HUES64 (cell line): Measurements from ENCODE around the gene STK17A.
"Not testable (repeated sequence)": the region's sequence is repeated elsewhere in the genome, so short reads cannot be mapped to it uniquely, and the experiment has no call there.

Experiments used
- H3K27ac ChIP-seq: 2 replicates; pipeline ENCODE4 v1.7.0; 2013; ENCODE audit warnings: low read depth, low read length, inconsistent platforms
- H3K27me3 ChIP-seq: 2 replicates; pipeline ENCODE4 v1.6.1; 2013; ENCODE audit warnings: mild to moderate bottlenecking, low read length; ENCODE audit not compliant: insufficient read depth
- H3K36me3 ChIP-seq: 2 replicates; pipeline ENCODE4 v1.6.1; 2013; ENCODE audit warnings: mild to moderate bottlenecking, low read length; ENCODE audit not compliant: insufficient read depth
- H3K4me1 ChIP-seq: 2 replicates; pipeline ENCODE4 v1.6.1; 2013; ENCODE audit warnings: mild to moderate bottlenecking, low read length, moderate library complexity; ENCODE audit not compliant: insufficient read depth
- H3K4me3 ChIP-seq: 2 replicates; pipeline ENCODE4 v1.5.1; 2013; ENCODE audit warnings: mild to moderate bottlenecking, low read length, moderate library complexity
- H3K9ac ChIP-seq: 2 replicates; pipeline ENCODE4 v1.6.1; 2013; ENCODE audit warnings: mild to moderate bottlenecking, low read depth, low read length
- H3K9me3 ChIP-seq: 2 replicates; pipeline ENCODE4 v1.6.1; 2013; ENCODE audit warnings: low read depth, low read length; ENCODE audit not compliant: insufficient read depth
- whole genome bisulfite sequencing: fragments of 150-250, 120-280 bp; methylation state at CpG from one replicate; pipeline ENCODE4 v1.1.7; 2013; ENCODE audit warnings: missing lambda C conversion rate; 5-methylcytosine and 5-hydroxymethylcytosine counted together

The STK17A gene

GRCh38 chr7:43569424-43569823 lies 13.5 kb upstream of the STK17A start:
- Histone ChIP-seq H3K4me3 (no peak overlapping the region), H3K27ac (no peak overlapping the region), H3K9me3 (no peaks in the 10 kb centered on the region), H3K4me1 (no peaks in the 10 kb centered on the region), H3K36me3 (no peaks in the 10 kb centered on the region), H3K9ac (no peak overlapping the region), H3K27me3 (no peaks in the 10 kb centered on the region)
- WGBS, result 84% methylated on average over 4 of the region's 4 CpGs

- H3K4me3 ChIP-seq, result no peak overlapping the region
- H3K9me3 ChIP-seq, result no peaks in the 10 kb centered on the region
- H3K4me1 ChIP-seq, result no peaks in the 10 kb centered on the region
- 90% methylated on average over 4 of the region's 4 CpGs for WGBS
- no peaks in the 10 kb centered on the region for H3K27me3 ChIP-seq
- H3K9ac ChIP-seq, result no peak overlapping the region
- no peaks in the 10 kb centered on the region for H3K36me3 ChIP-seq
- no peak overlapping the region for H3K27ac ChIP-seq
Measured at GRCh38 chr7:43570688-43571365, 12.1 kb upstream of the STK17A start.

- H3K36me3 ChIP-seq, result no peaks in the 10 kb centered on the region
- no peak overlapping the region for H3K4me3 ChIP-seq
- H3K9me3 ChIP-seq, result no peaks in the 10 kb centered on the region
- 94% methylated on average over 1 of the region's 1 CpG for WGBS
- H3K27ac ChIP-seq, result no peak overlapping the region
- H3K4me1 ChIP-seq, result peaks cover 3% of the 10 kb centered on the region; the same call in 1 of the 2 replicates
- no peaks in the 10 kb centered on the region for H3K27me3 ChIP-seq
- no peak overlapping the region for H3K9ac ChIP-seq
Measured at GRCh38 chr7:43572516-43573049, 10.3 kb upstream of the STK17A start.

- not testable (repeated sequence) for H3K4me1 ChIP-seq, H3K27me3 ChIP-seq, H3K9me3 ChIP-seq, H3K27ac ChIP-seq, H3K9ac ChIP-seq, H3K4me3 ChIP-seq, H3K36me3 ChIP-seq
- 96% methylated on average over 2 of the region's 2 CpGs for WGBS
Measured at GRCh38 chr7:43573832-43574231, 9.1 kb upstream of the STK17A start.

- no peak overlapping the region for H3K4me3 ChIP-seq
- no peaks in the 10 kb centered on the region for H3K36me3 ChIP-seq
- peaks cover 6% of the 10 kb centered on the region; the same call in 1 of the 2 replicates for H3K4me1 ChIP-seq
- no peaks in the 10 kb centered on the region for H3K9me3 ChIP-seq
- no peaks in the 10 kb centered on the region for H3K27me3 ChIP-seq
- H3K9ac ChIP-seq, result no peak overlapping the region
- no peak overlapping the region for H3K27ac ChIP-seq
- WGBS, result 95% methylated on average over 5 of the region's 6 CpGs
Measured at GRCh38 chr7:43575506-43575905, 7.4 kb upstream of the STK17A start.

- Histone ChIP-seq H3K4me3 (no peak overlapping the region), H3K36me3 (no peaks in the 10 kb centered on the region), H3K9ac (no peak overlapping the region), H3K4me1 (peaks cover 6% of the 10 kb centered on the region; the same call in 1 of the 2 replicates), H3K27me3 (no peaks in the 10 kb centered on the region), H3K27ac (no peak overlapping the region), H3K9me3 (no peaks in the 10 kb centered on the region)
- WGBS, result 99% methylated on average over 3 of the region's 3 CpGs
Measured at GRCh38 chr7:43576241-43576640, 6.7 kb upstream of the STK17A start.

GRCh38 chr7:43577485-43577951 lies 5.4 kb upstream of the STK17A start:
- Histone ChIP-seq H3K27me3 (peaks cover 4% of the 10 kb centered on the region; the same call in 1 of the 2 replicates), H3K4me3 (no peak overlapping the region), H3K36me3 (no peaks in the 10 kb centered on the region), H3K9me3 (no peaks in the 10 kb centered on the region), H3K4me1 (peaks cover 12% of the 10 kb centered on the region), H3K9ac (no peak overlapping the region), H3K27ac (no peak overlapping the region)
- 83% methylated on average over 6 of the region's 6 CpGs for WGBS

- Histone ChIP-seq H3K27ac (peak overlapping the region; percentile 46; the same call in 1 of the 2 replicates), H3K27me3 (peaks cover 22% of the 10 kb centered on the region), H3K4me1 (peaks cover 16% of the 10 kb centered on the region), H3K9ac (peak overlapping the region; percentile 66), H3K4me3 (peak overlapping the region; percentile 79), H3K9me3 (no peaks in the 10 kb centered on the region), H3K36me3 (no peaks in the 10 kb centered on the region)
- under 1% methylated on average over 65 of the region's 66 CpGs for WGBS
Measured at GRCh38 chr7:43583424-43584194, 701 bp downstream of the STK17A start.

GRCh38 chr7:43584195-43584586 lies 1.3 kb downstream of the STK17A start:
- no peaks in the 10 kb centered on the region for H3K36me3 ChIP-seq
- no peaks in the 10 kb centered on the region for H3K9me3 ChIP-seq
- peaks cover 22% of the 10 kb centered on the region for H3K27me3 ChIP-seq
- peak overlapping the region; percentile 79 for H3K4me3 ChIP-seq
- peaks cover 16% of the 10 kb centered on the region for H3K4me1 ChIP-seq
- 30% methylated on average over 8 of the region's 8 CpGs for WGBS
- H3K9ac ChIP-seq, result no peak overlapping the region
- H3K27ac ChIP-seq, result no peak overlapping the region

GRCh38 chr7:43584733-43585132 lies 1.8 kb downstream of the STK17A start:
- not testable (repeated sequence) for H3K9me3 ChIP-seq, H3K36me3 ChIP-seq, H3K27ac ChIP-seq, H3K9ac ChIP-seq
- whole genome bisulfite sequencing, result 80% methylated on average over 11 of the region's 11 CpGs
- H3K27me3 ChIP-seq, result peaks cover 22% of the 10 kb centered on the region
- peak overlapping the region; percentile 79 for H3K4me3 ChIP-seq
- peaks cover 16% of the 10 kb centered on the region for H3K4me1 ChIP-seq

GRCh38 chr7:43585562-43585961 lies 2.7 kb downstream of the STK17A start:
- no peak overlapping the region for H3K27ac ChIP-seq
- H3K36me3 ChIP-seq, result no peaks in the 10 kb centered on the region
- peaks cover 16% of the 10 kb centered on the region for H3K4me1 ChIP-seq
- no peaks in the 10 kb centered on the region for H3K9me3 ChIP-seq
- 98% methylated on average over 2 of the region's 2 CpGs for WGBS
- H3K9ac ChIP-seq, result no peak overlapping the region
- H3K27me3 ChIP-seq, result peaks cover 22% of the 10 kb centered on the region
- no peak overlapping the region for H3K4me3 ChIP-seq
